ENCODE measurements around the gene CACNA1H.
"Not testable (repeated sequence)": the region's sequence is repeated elsewhere in the genome, so short reads cannot be mapped to it uniquely, and the experiment has no call there.

The CACNA1H gene

DNA sequence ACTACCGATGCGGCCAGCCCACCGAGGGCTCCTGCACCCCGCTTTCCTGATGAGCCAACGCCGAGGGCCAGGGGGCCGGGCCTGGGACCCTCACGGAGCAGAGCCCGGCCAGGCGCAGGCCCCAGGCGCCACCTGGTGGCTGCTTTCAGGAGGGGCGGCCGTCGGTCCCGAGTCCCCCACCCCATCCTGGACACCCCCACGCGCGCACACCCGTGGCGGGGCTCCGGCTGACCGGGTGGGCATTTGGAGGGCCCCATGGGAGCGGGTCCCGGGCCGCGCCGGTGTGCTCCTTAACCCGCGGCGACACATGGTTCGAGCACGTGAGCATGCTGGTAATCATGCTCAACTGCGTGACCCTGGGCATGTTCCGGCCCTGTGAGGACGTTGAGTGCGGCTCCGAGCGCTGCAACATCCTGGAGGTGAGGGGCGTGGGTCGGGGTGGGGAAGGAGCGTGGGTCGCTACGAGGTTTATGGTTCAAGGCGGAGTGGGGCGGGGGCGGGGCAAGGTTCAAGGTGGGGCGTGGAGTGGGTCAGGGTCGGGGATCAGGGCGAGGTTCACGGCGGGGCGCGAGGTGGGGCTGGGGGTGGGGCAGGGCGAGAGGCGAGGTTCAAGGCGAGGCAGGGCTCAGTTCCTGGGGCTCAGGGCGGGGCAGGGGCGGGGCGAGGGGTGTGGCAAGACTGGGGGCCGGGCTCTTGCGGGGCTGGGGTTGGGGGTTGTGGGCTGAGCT is 41.9 kb downstream of the CACNA1H start:
- DNase-seq = no peak

DNA sequence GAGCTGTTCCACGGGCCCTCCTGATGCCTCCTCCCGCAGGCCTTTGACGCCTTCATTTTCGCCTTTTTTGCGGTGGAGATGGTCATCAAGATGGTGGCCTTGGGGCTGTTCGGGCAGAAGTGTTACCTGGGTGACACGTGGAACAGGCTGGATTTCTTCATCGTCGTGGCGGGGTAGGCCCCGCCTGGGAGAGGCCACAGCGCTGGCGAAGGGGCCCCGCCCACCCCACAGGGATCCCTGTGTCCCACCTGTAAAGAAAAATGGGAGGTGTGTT is 42.4 kb downstream of the CACNA1H start:
- no peak for DNase-seq

- no peak for DNase-seq
Measured at GRCh38 chr16:1196494-1196893, 43.6 kb downstream of the CACNA1H start.

DNA sequence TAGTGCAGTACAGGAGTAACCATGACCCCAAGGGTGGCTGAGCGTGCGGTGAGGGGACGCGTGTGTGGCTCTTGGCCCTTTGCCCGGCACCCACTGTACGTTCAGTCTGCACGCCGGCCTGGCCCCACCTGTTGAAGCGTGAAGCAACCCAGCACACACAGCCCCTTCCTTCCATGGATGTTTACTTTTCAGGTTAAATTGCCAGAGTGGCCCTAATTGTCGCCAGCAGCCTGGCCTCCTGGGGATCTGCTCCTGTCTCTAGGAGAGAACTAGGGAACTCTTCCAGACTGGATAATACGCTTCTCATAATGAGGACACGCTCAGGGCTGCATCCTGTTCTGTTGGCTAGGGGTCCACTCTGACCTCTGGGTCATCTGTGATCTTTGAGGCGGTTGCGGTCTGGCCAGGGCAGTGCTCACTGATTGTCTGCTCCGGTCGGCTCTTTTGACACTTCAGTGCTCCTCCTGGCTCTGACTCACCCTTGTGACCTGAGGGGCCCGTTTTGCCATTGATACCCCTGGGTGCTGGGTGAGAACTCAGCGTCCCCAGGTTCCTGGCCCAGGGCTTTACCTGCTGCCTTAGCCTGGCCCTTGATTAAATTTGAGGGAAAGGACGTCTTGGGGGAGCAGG is 44.4 kb downstream of the CACNA1H start:
- no peak for DNase-seq

- DNase-seq = no peak
Measured at GRCh38 chr16:1198194-1198593, 45.3 kb downstream of the CACNA1H start.

- not testable (repeated sequence) for DNase-seq
Measured at GRCh38 chr16:1198671-1199346, 45.9 kb downstream of the CACNA1H start.

DNA sequence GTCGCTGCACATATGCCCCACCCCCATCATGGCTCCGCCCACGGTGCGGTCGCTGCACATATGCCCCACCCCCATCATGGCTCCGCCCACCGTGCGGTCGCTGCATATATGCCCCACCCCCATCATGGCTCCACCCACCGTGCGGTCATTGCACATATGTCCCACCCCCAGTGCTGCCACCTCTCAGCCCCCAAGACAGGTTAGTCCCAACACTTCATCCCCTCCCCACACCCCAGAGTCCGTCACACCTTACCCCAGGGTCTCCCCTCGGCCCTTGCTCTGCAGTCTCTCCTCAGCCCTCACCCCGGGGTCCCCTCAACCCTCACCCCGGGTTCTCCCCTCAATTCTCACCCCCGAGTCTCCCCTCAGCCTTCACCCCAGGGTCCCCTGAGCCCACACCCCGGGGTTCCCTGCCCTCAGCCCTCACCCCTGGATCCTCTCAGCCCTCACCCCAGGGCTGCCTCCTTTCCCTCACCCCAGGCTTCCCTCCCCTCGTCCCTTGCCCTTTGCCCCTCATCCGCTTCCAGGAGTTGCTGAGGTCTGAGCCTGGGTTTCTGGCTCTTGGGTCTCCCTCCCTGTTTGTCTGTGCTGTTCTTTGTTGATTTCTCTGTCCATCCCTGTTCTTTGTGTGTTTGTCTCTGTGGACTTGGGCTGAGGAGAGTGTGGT is 46.6 kb downstream of the CACNA1H start:
- DNase-seq = no peak

DNA sequence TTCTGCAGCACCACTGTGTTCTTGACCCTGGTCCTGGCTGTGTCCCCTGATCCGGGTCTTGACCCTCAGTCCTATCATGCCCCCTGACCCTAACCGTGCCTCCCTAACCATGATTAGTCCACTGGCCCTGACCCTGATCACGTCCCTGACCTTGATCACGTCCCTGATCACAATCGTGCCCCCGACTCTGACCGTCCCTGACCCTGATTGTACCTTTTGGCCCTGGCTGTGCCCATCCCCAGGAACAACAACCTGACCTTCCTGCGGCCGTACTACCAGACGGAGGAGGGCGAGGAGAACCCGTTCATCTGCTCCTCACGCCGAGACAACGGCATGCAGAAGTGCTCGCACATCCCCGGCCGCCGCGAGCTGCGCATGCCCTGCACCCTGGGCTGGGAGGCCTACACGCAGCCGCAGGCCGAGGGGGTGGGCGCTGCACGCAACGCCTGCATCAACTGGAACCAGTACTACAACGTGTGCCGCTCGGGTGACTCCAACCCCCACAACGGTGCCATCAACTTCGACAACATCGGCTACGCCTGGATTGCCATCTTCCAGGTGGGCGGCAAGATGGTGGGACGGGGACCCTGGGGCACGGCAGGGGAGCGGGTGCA is 47.2 kb downstream of the CACNA1H start:
- no peak for DNase-seq

DNA sequence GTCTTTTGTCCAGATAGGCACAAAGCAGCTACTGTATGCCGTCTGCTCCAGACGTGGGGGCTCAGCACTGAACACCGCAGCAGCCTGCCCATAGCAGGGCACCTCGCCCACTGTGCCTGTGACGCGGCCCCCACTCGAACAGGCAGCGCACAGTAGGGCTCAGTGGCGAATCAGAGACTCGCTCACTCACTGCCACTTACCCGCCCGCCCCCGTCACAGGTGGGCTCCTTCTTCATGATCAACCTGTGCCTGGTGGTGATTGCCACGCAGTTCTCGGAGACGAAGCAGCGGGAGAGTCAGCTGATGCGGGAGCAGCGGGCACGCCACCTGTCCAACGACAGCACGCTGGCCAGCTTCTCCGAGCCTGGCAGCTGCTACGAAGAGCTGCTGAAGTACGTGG is 48.5 kb downstream of the CACNA1H start:
- DNase-seq = no peak

- no peak for DNase-seq
Measured at GRCh38 chr16:1202274-1202673, 49.4 kb downstream of the CACNA1H start.

DNA sequence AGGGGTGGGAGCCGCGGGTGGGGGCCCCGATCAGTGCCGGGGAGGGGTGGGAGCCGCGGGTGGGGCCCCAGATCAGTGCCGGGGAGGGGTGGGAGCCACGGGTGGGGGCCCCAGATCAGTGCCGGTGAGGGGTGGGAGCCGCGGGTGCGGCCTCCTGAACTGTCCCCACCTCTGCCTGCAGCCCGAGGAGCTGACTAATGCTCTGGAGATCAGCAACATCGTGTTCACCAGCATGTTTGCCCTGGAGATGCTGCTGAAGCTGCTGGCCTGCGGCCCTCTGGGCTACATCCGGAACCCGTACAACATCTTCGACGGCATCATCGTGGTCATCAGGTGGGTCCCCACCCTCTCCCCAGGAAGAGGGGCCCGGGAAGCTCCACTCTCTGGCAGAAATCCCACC is 52.0 kb downstream of the CACNA1H start:
- DNase-seq = no peak

GRCh38 chr16:1206326-1206725 is 53.4 kb downstream of the CACNA1H start:
- no peak for DNase-seq

- DNase-seq = no peak
Measured at GRCh38 chr16:1206786-1207185, 53.9 kb downstream of the CACNA1H start.

DNA sequence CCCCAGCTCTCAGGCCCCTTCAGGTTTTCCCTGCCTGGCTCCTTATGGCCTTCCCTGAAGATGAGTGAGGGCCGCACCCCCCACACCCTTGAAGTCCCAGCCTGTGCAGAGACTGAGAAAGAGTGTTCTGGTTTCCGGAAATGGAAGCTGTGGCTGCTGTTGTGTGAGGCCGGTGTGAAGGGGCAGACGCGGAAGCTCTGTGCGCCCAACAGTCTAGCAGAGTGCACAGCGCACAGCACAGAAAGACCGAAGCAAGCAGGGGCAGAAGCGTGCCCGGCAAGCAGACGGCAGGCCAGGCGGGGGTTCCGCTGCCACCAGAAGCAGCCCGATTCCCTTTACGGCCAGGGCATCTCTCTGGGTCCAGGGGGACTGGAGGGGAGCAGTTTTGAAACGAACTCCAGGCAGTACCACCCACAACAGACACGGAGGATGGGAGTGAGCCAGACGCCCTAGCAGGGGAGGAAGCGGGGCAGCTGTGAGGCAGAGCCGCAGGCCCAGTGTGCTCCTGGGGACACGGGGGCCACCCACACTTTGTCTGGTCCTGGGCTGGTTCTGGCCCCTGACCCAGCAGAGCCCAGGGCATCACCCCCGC is 55.4 kb downstream of the CACNA1H start:
- no peak for DNase-seq

- no peak for DNase-seq
Measured at GRCh38 chr16:1209081-1209480, 56.2 kb downstream of the CACNA1H start.

GRCh38 chr16:1210461-1210860 is 57.6 kb downstream of the CACNA1H start:
- no peak for DNase-seq

DNA sequence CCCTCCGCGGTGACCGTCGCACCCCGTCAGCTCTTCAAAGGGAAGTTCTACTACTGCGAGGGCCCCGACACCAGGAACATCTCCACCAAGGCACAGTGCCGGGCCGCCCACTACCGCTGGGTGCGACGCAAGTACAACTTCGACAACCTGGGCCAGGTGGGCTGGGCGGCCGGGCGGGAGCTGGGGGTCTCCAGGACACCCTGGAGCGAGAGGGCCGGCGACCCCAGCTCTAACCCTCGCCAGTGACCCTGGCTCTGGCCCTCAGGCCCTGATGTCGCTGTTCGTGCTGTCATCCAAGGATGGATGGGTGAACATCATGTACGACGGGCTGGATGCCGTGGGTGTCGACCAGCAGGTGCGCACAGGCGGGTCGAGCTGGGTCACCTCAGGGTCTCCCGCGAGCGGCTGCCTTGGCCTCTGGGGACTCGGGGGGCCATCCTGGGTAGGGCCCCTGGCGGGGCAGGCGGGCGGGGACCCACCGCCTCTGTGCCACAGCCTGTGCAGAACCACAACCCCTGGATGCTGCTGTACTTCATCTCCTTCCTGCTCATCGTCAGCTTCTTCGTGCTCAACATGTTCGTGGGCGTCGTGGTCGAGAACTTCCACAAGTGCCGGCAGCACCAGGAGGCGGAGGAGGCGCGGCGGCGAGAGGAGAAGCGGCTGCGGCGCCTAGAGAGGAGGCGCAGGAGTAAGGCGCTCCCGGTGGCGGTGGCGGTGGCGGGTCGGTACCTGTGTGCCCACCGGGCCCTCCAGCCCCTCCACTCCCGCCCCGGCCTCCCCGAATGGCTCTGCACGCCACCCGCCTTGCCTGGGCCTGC is 58.8 kb downstream of the CACNA1H start:
- no peak for DNase-seq

- no peak for DNase-seq
Measured at GRCh38 chr16:1212616-1213194, 59.8 kb downstream of the CACNA1H start.

DNA sequence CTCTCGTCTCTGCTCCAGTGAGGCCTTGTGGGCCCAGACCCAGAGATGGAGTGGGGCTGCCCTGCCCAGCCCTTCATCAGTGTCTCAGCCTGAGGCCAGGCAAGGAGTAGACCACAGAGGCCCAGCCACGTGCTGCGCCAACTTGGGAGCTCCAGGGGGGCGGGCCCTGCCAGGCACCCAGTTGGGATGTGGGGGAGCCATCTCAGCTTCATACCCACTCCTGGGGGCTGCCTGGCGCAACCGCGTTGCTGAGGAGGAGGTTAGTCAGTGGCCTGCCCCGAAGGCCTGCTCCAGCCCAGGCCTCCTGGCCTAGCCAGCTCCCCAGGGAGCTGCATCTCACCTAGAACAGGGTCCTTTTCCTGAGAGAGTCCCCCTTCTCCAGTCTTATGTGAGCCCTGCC is 60.3 kb downstream of the CACNA1H start:
- DNase-seq = no peak

GRCh38 chr16:1213796-1214372 is 61.0 kb downstream of the CACNA1H start:
- no peak for DNase-seq

GRCh38 chr16:1214719-1215118 is 61.8 kb downstream of the CACNA1H start:
- no peak for DNase-seq
